SW 1271 (cell line): ENCODE measurements around the gene WDR73.
"Not testable (repeated sequence)": the region's sequence is repeated elsewhere in the genome, so short reads cannot be mapped to it uniquely, and the experiment has no call there.

Experiments
- DNase-seq, 2 experiments: peaks; one replicate each; lab custom pipeline; 2025; lab: John Stamatoyannopoulos, UW

WDR73 gene

DNA sequence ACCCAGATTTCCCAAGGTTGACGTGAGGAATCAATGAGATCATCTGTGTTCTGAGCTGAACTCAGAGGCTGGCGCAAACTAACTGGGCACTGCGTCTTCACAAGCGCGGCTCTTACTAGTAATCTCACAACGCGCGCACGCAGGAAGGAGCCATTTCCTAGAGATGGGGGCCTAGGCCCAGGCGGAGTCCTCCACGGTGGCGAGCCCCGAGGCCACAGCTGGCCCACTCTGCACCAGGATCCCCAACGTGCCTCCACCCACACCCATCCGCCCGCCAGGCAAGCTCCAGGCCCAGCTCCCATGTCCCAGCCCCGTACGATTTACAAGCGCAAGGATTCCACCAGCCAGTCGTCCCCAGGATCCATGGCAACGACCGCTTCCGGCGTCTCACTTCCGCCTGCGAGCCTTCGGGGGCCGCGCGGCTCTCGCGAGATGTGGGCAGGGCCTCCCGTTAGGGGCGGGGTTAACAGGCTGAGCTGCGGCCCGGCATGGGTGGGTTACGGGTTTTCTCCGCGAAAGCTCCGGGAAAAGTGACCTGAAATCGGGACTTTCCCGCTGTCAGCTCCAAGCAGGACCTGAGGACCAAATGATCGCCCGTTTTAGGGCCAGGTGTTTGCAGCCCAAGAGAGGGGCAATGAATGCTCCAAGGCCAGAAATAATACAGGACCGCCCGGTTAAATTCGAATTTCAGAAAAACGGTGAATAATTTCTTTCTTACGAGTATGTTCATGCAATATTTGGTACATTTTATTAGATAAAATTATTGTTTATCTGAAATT is at the start of gene WDR73:
Gene WDR73, minus strand, starts transcription at position 374 of the 779 bp plus-strand sequence. Its CDS starts 9 bp downstream, at position 365.
- peak; percentile 89 to 91 for DNase-seq

DNA sequence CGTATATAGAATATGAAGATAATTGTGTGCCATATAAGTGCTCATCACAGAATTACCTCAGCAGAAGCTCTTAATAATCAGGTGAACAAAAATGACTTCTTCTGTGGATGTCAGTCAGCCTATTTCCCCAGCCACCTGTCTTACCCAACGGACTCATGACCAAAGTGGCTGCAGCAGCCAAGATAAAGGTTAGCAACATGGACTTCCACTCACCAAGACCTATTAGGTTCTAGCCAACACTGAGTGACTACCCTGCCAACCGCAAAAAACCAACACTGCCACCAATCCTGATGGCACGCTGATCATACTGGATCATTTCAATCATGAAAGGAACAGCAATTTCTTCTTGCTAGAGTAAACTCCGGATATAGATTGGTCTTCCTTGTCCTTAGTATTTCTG is 49.7 kb upstream of the WDR73 start:
- no peak for DNase-seq

DNA sequence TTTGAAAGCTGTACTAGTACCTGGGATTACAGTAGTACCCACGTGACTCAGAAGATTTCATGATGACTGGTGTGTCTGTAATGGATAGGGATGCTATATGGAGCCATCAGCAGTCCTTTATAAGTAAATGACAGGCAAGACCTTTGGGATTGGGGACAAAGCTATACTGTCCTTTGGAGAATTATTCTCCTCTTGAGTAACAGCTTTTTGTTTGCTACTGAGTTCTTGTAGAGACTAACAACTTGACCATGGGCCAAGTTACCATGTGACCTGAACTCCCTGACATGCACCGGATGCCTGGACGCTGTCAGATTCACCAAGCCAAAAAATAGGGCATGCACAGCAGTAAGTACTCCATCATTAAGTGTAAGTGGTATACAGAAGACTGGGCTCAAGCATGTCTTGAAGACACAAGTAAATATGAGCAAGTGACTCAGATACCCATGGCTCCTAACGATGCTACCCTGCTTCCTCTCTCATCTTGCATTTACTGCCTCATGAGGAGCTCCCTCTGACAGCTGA is 48.9 kb upstream of the WDR73 start:
- DNase-seq: no peak

DNA sequence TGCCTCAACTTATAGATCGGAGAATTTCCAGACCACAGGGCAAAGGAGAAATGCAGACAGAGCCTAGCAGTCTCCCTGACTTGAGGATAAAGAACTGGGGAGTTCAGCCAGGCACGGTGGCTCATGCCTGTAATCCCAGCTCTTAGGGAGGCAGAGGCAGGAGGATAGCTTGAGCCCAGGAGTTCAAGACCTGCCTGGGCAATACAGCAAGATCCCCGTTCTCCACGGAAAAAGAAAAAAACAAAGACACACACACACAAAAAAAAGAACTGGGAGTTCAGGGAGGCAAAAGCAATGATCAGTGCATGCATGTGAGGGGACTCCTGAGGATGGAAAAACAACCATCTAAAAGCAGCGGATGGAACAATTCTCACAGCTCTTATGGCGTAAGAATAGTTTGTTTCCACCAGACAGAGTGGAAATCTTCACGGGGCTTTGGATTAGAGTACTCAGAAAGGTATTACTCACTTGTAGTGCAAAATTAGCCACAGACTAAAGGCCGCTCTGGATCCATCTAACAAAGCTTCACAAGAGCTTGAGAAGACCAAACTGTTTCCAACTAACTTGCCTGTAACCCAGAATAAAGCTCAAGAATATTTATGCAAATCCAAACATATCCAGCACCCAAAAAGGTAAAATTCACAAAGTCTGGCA is 45.6 kb upstream of the WDR73 start:
- no peak for DNase-seq

DNA sequence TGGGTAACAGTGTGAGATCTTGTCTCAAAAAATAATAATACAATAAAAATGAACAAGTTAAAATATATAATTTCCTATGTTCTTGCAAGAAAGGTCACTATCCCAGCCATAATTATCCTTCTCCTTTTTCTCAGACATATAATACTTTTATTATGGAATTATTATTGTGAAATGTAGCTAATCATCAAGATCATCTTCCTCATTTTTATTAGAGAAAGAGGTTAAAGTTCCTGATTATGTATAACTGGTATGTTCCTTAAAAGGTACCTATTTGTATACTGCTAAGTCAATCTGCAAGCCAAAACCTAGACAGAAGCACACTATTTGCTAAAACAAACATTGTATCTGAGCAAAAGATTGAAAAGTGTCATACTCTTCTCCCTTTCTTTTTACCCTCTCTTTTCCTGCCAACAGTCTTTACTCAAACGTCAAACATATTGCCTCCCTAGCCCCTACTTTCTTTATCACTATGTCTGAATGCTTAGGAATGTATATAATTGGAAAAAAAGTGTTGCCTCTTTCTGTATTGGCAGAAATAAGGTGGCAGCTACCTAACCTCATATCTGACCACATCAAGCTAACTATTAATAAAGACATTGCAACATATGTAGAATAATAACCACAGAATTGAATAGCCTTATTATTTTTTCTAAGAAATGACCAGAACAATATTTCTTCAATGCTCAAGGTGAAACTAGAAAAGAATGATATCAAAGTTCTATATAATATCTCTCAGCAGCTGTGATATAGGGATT is 43.3 kb upstream of the WDR73 start:
- DNase-seq: no peak

DNA sequence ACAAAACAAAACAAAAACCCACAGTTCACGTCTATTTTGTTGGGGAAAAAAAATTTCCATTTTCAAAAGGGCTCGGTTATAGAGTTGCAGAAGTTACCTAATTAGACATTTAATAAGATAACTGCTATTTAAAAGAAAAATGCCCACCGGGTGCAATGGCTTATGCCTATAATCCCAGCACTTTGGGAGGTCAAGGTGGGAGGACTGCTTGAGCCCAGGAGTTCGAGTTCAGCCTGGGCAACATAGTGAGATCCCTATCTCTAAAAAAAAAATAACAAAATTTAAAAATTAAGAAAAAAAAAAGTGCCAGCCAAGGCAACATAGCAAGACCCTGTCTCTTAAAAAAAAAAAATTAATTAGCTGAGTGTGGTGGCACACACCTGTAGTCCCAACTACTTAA is 42.7 kb upstream of the WDR73 start:
- no peak for DNase-seq

DNA sequence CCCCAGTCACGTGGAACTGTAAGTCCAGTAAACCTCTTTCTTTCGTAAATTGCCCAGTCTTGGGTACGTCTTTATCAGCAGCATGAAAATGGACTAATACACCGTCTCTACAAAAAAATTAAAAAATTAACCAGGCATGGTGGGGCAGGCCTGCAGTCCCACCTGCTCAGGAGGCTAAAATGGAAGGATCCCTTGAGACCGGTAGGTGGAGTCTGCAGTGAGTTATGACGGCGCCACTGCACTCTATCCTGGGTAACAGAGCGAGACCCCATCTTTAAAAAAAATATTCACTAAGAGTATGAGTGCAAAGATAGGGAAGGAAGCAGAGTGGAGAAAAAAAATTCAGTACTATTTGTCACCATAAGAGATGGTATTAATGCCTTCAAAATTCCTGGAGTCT is 36.3 kb upstream of the WDR73 start:
- no peak for DNase-seq

DNA sequence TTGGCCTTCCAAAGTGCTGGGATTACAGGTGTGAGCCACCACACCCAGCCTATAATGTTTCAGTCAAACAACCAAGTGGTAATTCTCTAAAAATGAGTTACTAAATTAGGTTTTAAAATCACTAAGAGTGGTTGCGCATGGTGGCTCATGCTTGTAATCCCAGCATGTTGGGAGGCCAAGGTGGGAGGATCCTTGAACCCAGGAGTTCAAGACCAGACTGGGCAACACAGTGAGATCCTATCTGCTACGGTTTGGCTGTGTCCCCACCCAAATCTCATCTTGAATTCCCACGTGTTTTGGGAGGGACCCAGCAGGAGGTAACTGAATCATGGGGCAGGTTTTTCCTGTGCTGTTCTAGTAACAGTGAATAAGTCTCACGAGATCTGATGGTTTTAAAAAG is 35.8 kb upstream of the WDR73 start:
- no peak for DNase-seq

DNA sequence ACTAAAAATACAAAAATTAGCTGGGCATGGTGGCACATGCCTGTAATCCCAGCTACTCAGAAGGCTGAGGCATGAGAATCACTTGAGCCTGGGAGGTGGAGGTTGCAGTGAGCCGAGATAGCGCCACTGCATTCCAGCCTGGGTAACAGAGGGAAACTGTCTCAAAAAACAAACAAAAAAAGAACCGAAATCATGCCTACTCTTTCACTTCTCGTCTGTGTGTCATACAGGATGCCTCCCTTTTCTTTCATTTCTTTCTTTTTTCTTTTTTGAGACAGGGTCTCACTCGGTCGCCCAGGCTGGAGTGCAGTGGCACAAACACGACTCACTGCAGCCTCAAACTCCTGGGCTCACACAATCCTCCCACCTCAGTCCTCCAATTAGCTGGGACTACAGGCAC is 32.4 kb upstream of the WDR73 start:
- DNase-seq: not testable (repeated sequence)

DNA sequence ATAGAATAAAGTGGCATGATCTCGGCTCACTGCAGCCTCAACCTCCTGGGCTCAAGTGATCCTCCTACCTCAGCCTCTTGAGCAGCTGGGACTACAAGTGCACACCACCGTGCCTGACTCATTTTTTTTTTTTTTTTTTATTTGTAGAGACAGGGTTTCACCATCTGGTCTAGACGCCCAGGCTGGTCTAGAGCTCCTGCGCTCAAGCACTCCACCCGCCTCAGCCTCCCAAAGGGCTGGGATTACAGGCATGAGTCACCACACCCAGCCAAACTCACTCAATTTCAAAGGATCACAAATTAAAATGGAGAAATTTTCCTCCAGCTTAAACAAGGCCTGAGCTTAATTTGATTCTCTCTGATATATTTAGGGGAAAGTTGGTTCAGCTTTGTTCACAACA is 31.2 kb upstream of the WDR73 start:
- peak; percentile 49 to 70 for DNase-seq

DNA sequence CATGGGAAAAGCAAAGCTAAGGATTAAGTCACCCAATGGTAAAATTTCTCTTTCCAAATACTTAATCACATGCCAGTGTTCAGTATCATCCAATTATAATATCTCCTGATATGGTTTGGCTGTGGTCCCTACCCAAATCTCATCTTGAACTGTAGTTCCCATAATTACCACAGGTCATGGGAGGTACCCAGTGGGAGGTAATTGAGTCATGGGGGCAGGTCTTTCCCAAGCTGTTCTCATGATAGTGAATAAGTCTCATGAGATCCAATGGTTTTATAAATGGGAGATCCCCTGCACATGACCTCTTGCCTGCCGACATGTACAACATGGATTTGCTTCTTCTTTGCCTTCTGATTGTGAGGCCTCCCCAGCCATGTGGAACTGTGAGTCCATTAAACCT is 30.0 kb upstream of the WDR73 start:
- no peak for DNase-seq

DNA sequence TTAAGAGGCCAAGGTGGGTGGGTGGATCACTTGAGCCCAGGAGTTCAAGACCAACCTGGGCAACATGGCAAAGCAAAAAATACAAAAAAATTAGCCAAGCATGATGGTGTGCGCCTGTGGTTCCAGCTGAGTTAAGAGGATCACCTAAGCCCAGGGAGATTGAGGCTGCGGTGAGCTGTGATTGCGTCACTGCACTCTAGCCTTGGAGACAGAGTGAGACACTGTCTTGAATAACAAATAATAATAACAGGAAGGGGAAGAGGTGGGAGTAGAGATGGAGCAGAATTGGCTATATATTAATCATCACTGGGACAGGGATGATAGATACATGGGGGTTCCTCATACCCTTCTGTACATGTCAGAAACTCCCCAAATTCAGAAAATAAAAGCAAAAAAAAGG is 27.7 kb upstream of the WDR73 start:
- no peak for DNase-seq

DNA sequence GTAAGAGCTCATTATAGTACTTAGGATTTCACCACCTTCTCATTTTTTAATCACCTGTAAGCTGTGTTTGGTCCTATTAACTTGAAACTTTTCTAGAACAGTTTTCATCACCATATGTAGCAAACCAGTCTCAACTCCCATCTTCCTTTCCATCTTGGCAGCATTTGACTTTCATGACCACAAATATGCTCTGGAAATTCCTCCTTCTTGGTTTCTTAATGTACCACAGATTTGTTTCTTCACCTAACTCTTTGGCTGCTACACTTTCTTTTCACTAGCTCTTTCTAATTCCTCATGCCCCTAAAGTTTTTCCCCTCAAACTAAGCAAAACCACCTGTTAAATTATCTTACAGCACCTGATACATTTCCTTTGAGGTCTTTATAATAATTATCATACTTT is 17.1 kb upstream of the WDR73 start:
- no peak for DNase-seq

DNA sequence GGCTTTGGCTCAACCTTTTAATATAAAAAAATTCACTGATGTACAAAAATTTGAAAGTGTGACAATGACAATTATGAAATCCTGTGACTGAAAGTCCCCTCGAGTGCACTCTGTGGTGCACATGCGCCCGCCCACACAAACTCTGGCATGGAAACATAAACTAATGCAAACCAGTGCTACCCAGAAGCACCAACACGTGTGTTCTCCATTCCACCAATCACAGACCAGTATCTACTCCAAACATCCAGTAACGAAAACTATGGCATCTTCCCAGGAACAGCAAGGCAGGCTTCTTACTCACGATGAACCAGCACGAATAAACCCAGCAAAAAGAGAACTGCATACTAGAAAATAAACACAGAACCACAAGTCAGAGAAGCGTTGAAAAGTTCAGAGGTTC is 15.6 kb upstream of the WDR73 start:
- DNase-seq: no peak

DNA sequence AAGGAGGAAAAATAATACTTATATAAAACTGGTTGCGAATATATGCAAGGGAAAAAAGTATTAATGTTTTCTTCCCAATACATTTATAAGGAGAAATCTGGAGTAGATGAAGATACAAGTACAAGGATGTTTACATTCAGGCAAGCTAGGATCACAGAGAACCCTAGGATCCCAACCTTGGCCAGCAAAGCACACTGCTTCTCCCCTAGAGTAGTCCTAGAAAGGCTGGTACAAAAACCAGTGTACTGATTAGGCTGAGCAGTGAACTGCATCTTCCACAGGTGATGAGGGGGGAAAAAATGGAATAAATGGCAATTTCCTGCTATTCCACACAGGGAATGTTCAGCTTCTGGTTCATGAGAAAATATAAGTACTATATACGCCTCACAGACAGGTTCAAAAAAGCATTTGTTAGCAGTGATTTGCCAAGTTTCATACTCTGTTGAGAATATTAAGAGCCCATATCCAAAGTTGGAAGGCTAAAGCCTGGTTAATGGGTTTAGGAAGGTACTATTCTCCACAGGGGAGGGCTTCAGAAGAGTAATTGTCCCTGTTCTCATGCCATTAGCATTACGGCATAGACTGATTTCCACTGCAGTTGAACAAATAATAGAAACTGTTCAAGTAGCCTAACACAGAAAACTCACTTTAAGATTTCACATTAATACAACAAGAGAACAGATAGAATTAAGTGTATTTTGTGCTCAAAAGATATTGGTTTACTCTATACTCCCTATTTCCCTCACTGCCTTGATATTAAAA is 14.3 kb upstream of the WDR73 start:
- no peak for DNase-seq

DNA sequence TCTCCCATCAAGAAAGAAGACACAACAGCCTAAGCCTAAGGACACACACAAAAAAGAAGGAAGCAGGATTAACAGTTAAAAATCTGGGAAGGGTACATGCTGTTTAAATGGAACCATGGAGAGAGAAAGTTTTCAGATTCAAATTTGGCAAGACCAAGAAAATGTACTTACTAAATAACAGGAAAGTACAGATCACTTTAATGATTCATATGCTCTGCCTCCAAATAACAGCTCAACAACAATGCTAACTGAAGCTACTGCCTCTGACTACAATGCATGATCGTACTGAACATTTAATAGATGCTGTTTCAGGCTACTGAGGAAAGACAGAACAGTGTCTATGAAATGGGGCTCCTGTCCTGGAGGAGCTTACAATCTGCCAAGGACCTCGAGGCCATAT is 12.3 kb upstream of the WDR73 start:
- DNase-seq: no peak

DNA sequence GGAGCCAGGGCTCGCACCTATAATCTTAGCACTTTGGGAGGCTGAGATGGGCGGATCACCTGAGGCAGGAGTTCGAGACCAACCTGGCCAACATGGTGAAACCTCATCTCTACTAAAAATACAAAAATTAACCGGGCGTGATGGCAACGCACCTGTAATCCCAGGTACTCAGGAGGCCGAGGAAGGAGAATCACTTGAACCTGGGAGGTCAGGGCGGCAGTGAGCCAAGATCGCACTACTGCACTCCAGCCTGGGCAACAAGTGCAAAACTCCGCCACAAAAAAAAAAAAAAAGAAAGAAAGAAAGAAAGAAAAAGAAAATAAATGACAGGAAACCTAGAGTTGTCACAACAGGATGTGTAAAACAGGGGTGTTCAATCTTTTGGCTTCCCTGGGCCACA is 6.9 kb upstream of the WDR73 start:
- DNase-seq: no peak

DNA sequence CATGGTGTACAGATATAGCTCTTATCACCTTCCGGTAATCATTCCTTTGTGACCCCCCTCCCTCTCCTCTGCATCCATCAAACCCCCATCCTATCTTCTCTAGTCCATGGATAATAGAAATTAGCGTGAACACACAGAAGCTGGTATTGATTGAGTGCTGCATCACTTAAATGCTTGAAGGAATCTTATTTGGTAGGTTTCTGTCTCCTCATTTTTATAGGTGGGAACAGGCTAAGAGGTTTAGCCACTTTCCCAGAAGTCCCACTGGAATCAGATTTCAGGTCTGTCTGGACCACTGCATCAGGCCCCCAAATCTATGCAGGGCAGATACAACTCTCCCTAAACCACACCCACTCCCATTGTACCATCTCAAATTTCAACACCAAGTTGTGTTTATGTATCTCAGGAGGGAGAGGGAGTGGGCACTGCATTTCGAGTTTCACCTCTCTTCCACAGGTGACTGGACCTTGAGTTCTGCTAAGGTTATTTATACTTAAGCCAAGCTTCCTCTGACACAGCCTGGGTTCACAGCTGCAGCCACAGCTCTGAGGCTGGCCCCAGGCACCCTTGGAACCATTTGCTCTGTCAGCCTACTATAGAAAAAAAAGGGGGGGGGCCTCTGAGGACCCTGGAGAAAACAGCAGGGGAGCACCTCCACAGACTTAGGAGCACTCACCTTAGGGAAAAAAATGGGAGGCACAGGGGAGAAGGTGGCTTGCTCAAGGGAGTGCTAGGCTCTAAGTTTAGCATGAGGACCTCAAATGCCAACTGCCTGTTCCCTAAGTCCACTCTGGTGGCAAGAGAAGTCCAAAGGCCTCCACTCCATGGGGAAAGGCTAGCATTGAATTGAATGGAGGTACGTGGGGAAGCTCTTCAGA is 6.1 kb upstream of the WDR73 start:
- DNase-seq: no peak

DNA sequence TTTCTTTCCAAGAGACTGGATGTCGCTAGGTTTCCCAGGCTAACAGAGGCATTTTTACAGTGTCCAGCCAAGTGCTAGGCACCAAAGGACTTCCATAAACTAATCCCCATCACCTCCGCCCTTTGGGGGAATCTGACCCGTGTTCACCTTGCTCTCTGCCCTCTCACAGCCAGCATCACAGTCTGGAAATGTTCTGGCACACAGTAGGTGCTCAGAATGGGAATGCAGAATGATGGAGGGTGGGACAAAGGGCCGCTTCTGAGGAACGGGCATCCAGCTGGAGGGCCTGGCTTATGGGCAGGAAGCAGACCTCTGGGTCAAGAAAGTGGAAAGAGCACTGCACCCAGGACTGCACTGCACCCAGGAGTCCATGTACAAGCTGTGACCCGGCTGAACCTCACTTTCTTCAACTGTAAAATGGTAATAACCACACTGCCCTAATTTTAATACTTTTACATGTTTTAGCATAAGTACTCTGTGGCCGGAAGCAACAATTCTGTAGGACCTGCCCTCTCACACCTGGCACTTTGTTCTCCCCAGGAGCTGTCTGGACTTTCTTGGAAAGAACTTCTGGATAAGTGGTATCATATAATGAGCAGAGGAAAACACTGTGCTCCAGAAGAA is 4.8 kb upstream of the WDR73 start:
- DNase-seq: no peak

DNA sequence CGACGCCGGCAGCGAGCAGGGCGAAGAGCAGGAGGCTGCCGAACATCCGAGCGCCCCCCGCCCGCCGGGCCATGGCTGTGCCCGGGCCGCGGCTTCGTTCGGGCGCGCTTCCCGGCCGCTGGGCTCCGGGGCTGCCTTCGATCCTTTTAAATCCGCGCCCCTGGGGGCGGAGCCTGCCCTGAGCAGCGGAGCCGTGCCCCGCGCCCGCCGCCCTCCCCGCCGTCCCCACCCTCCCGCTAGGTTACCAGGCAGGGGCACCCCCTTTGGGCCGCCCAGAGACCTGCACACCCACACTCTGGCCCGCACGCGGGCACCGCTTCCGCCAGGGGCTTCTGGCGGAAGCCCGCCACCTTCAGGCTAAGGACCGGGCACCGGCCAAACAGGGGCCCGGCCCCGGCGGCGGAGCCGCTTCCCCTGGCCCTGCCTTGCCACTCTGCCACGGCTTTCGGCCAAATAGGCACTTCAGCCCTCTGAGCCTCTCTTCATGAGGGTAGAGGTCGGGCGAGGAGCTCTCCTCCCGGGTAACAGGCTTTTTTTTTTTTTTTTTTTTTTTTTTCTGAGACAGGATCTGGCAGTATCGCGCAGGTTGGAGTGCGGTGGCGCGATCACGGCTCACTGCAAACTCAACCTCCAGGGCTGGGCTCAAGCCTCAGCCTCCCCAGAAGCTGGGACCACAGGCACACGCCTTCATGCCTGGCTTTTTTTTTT is 4.2 kb upstream of the WDR73 start, which contains the start of gene NMB:
Gene NMB, minus strand, starts transcription at position 120 of the 708 bp plus-strand sequence. Its CDS starts 47 bp downstream, at position 73.
- peak; percentile 60 to 72 for DNase-seq
